Left kidney (tissue), 2 donors: ENCODE measurements around the gene RBP7. TPM values are rescaled to one million over a fixed set of nuclear protein-coding genes. Genes with fewer than 3 reads are reported as not detected.

Experiments used
- DNase-seq: peaks from one replicate; pipeline ENCODE4 v3.0.0-alpha.2; 2013
- polyA plus RNA-seq: library from polyadenylated mRNA; unstranded; fragments of 120-200 nt; gene quantifications from one replicate; pipeline ENCODE4 v1.2.1, GENCODE V29; 2013; ENCODE audit not compliant: insufficient read length

RBP7 gene
- polyA plus RNA-seq, 1 donor: 15.3 TPM

- no peak for DNase-seq
These were observed 67.7 kb downstream of the RBP7 start for GRCh38 chr1:10064416-10065343.

- DNase-seq: no peak
These were observed 68.3 kb downstream of the RBP7 start for GRCh38 chr1:10065344-10065685.

Other genes with a start within 250 kb of the RBP7 start
- gene CLSTN1, start 173.3 kb upstream of the RBP7 start, polyA plus RNA-seq: 151 TPM
- 28.4 TPM for gene CTNNBIP1, start 87.0 kb upstream of the RBP7 start, polyA plus RNA-seq
- 77.7 TPM for gene LZIC, start 53.8 kb upstream of the RBP7 start, polyA plus RNA-seq
- gene NMNAT1, start 53.8 kb upstream of the RBP7 start, polyA plus RNA-seq: 24.4 TPM
- gene UBE4B, start 35.7 kb downstream of the RBP7 start, polyA plus RNA-seq: 61.1 TPM
- 55.5 TPM for gene KIF1B, start 213.3 kb downstream of the RBP7 start, polyA plus RNA-seq